ENCODE data around the gene INSR.
"Not testable (repeated sequence)": the region's sequence is repeated elsewhere in the genome, so short reads cannot be mapped to it uniquely, and the experiment has no call there.

Gene INSR

DNA sequence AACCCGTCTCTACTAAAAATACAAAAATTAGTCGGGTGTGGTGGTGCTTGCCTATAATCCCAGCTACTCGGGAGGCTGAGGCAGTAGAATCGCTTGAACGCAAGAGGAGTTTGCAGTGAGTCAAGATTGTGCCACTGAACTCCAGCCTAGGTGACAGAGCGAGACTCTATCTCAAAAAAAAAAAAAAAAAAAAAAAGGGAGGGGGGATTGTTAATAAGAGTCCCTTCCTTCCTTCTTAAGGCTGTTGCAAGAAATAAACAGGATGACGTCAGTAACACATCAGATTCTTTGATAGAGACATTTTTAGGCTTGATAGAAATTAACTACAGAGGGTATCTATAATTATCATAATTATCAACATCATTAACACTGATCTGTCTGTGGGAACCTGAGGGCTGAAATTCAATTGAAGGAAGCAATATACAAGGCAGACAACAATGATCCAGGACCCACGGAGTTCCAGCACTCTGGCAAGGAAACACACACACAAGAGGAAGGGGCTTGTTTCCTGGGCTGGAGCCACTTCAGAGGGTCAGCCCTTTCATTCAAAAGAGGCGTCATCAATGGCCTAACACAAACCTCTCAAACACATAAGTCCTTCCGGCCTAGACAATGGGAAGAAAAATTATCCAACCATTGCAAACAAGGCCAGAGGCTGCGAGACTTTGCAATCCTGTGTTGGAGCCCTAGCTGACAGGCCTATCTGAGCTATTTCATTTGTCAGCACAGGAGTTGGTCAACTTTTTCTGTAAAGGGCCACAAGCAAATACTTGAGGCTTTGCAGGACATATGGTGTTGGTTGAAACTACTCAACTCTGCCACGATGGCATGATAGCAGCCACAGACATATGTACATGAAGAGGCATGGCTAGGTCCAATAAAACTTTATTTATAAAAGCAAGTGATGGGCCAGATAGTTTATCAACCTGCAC lies 105.2 kb downstream of the INSR start:
- FAIRE-seq = no peak

DNA sequence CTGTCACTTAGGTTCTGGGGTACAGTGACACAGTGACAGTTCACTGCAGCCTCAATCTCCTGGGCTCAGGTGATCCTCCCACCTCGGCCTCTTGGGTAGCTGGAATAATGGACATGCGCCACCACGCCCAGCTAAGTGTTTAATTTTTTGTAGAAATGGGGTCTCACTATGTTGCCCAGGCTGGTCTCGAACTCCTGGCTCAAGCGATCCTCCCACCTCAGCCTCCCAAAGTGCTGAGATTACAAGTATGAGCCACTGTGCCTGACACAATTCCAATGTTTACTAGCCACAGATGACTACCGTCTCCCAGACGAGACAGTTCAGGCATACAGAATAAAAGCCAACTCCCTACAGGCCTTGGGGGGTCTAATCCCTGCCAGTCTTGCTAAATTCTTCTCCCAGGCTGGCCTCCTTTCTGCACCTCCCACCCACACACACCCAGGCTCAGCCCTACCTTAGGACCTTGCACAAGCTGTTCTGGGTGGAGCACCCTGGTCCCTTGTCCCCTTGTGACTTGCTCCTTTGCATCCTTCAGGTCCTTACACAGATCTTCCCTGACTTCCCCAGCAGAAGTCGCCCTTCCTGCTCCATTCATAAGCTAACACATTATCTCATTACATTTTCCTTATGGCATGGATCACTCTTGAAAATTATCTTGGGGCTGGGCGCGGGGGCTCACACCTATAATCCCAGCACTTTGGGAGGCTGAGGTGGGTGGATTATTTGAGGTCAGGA lies 106.4 kb downstream of the INSR start:
- no peak for FAIRE-seq

DNA sequence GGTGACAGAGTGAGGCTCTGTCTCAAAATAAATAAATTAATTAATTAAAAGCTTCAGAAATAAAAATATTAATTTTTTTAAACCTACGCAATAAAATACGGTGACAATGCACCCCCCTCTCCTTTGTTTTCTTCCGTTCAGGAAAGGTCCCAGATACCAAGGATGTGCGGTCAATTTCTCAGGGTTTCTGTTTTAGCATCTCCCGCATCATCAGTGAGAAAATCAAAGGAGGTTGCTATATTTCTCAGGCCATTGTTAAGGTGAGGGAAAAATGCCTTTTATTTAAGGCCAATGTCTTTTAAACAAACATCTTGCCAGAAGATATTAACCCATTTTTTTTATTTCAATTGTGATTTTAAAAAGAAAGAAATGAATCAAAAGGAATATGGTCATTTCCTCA lies 111.7 kb downstream of the INSR start:
- FAIRE-seq = no peak

- FAIRE-seq = no peak
These were observed 114.3 kb downstream of the INSR start for GRCh38 chr19:7179917-7180306.

- no peak for FAIRE-seq
These were observed 116.3 kb downstream of the INSR start for GRCh38 chr19:7177926-7178325.

DNA sequence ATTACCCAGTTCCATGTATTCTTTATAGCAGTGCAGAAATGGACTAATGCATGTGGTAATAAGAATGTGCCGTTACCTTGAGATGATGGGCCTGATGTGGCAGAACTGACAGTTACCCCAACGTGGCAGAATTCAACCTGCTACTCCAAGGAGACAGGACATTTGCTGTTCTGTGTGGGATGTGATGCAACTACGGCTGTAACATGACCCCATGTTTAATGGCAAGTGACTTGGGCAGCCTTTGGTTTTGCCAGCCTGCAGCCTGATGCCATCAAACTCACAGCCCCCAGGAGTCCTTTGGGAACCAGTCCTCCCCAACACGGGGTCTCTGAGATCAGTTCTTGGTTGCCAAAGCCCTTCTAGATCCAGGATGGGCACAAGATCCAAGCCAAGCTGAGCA lies 117.4 kb downstream of the INSR start:
- no peak for FAIRE-seq

DNA sequence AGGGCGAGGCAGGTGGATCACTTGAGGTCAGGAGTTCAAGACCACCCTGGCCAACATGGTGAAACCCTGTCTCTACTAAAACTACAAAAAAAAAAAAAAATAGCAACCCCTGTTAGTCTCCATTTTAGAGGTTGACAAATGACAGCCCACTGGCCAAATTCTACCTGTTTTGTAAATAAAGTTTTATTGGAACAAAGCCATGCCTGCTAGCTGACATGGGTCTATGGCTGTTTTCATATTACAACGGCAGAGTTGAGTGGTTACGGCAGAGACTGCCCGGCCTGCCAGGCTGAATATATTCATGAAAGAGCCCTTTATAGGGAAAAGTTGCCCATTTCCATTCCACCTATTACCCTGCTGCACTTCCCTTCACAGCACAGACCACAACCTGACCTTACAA lies 121.4 kb downstream of the INSR start:
- FAIRE-seq = no peak

- FAIRE-seq = no peak
These were observed 123.2 kb downstream of the INSR start for GRCh38 chr19:7170983-7171382.

DNA sequence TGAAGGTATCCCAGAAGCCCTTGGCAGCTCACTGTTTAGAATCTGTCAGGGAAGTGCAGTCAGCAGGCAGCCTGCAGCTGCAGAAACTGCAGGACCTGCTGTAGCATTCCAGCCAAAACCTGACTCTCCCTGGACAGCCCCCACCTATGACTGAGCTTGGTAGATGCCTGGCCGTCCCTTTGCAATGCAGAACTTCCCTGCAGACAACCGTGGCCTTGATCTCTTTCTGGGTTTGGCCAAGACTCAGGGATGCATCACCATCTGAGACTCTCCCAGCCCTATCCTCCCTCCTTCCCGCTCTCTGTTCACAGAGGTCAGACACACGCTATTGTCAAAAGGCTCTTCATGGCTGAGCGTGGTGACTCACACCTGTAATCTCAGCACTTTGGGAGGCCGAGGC lies 125.3 kb downstream of the INSR start:
- no peak for FAIRE-seq

GRCh38 chr19:7161292-7161691 lies 132.9 kb downstream of the INSR start:
- FAIRE-seq = no peak

DNA sequence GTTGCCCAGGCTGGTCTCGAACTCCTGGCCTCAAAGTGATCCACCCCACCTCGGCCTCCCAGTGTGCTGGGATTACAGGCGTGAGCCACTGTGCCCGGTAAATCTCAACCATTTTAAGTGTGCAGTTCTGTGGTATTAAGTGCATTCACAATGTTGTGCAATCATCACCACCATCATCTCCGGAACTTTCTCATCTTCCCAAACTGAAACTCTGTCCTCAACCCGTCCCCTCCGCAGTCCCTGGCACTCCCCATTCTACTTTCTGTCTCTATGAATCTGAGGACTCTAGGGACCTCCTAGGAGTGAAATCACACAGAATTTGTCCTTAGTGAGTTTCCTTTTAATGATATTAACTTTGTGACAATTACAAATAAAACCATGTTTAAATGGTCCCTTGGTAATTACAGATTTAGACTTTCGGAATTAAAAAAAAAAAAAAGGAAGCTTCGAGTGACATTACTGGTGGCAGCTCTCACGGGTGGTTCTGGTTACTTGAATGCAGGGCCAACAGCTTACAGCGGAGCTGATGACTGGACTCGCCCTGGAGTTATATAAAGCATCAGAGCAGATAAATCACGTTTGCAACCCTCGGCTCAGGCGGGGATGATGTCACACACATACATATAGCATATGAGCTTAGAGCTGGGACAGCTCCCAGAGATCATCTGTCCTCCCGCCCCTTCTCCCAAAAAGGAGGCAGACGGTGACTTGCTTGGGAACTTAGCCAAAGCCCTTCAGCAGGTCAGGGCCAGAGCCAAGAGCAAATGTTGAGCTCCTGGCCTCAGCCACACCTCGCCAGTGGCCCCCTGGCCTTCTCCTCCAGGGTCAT lies 134.9 kb downstream of the INSR start:
- FAIRE-seq = no peak

- no peak for FAIRE-seq
These were observed 141.2 kb downstream of the INSR start for GRCh38 chr19:7153022-7153421.

GRCh38 chr19:7152568-7152967 lies 141.6 kb downstream of the INSR start:
- FAIRE-seq = no peak

DNA sequence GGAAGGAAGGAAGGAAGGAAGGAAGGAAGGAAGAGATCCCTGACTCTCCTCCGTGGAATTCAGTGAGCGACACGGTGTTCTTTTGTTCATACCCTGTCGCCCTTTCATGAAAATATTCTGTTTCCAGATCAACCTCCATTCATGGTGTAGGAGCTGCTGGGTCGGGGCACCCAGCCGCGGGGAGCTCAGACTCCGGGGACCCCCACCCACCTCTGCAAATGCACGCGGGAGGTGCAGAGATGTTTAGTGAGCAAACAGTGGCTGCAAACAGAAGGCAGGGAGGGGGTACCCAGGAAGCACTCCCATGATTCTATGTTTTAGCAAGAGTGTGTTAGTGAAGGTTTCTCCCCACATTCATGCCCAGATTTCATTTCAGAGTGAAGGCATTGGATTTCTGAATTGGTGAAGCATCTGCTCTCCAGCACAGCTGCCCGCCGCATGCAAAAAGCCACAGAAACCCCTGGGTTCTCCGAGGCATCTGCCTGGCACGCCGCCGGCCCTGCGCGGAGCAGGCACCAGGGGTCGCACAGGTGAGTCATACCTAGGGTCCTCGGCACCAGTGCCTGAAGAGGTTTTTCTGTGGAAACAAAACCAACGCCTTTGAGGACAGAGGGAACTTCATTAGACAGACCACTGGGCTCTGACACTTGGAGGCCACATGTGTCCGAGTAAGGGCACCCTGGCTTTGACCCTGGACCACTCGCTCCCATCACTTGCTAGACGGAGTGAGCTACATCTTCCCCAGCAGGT lies 144.1 kb downstream of the INSR start:
- no peak for FAIRE-seq

- FAIRE-seq = not testable (repeated sequence)
These were observed 147.0 kb downstream of the INSR start for GRCh38 chr19:7147119-7147675.

DNA sequence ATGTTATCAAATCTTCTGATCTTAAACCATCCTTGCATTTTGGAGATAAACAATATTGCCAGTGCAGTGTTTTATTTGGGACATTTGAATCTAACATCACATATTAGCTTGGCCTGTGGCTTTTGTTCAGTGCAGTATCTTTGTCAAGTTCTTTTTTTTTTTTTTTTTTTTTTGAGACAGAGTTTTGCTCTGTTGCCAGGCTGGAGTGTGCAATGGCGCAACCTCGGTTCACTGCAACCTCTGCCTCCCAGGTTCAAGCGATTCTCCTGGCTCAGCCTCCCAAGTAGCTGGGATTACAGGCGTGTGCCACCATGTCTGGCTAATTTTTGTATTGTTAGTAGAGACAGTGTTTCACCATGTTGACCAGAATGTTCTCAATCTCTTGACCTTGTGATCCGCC lies 148.1 kb downstream of the INSR start:
- FAIRE-seq = not testable (repeated sequence)

GRCh38 chr19:7145494-7145893 lies 148.7 kb downstream of the INSR start:
- FAIRE-seq = no peak

GRCh38 chr19:7142771-7143170 lies 151.4 kb downstream of the INSR start:
- no peak for FAIRE-seq

DNA sequence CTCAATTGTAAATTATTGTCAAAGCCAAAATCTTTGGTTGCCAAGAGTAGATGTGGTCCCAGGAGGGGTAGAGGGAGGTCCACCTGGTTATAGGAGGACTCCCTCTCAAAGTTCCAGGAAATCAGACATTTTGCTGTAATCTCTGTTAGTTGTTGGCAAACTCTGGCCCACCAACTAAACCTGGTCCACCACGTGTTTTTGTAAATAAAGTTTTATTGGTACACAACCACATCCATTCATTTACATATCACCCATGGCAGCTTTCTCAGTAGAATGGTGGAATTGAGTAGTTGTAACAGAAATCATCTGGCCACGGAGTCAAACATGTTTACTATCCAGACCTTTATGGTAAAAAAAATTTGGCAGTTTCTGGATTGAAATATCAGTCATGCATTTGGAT lies 154.1 kb downstream of the INSR start:
- no peak for FAIRE-seq

GRCh38 chr19:7139095-7139494 lies 155.1 kb downstream of the INSR start:
- no peak for FAIRE-seq

- FAIRE-seq = no peak
These were observed 155.8 kb downstream of the INSR start for GRCh38 chr19:7138402-7138801.

- FAIRE-seq = no peak
These were observed 157.1 kb downstream of the INSR start for GRCh38 chr19:7137120-7137519.

Measured in G401.6 (cell line).